GM04503 (cell line): ENCODE results near the gene PPP3CA.
"Not testable (repeated sequence)": the region's sequence is repeated elsewhere in the genome, so short reads cannot be mapped to it uniquely, and the experiment has no call there.

Experiments
- DNase-seq: peaks from one replicate; pipeline ENCODE4 v3.0.0-alpha.2; 2012; ENCODE audit warnings: low read depth

The PPP3CA gene

GRCh38 chr4:101254776-101255175, 92.5 kb downstream of the PPP3CA start:
- no peak for DNase-seq

GRCh38 chr4:101253121-101253520, 94.2 kb downstream of the PPP3CA start:
- DNase-seq, result no peak

- no peak for DNase-seq
Observed at GRCh38 chr4:101252721-101253120, 94.6 kb downstream of the PPP3CA start.

GRCh38 chr4:101251261-101251660, 96.1 kb downstream of the PPP3CA start:
- no peak for DNase-seq

GRCh38 chr4:101244349-101244748, 103.0 kb downstream of the PPP3CA start:
- DNase-seq, result no peak

GRCh38 chr4:101242441-101242840, 104.9 kb downstream of the PPP3CA start:
- no peak for DNase-seq

GRCh38 chr4:101240099-101240498, 107.2 kb downstream of the PPP3CA start:
- no peak for DNase-seq

- DNase-seq, result no peak
Observed at GRCh38 chr4:101239665-101240064, 107.7 kb downstream of the PPP3CA start.

GRCh38 chr4:101238706-101239105, 108.6 kb downstream of the PPP3CA start:
- no peak for DNase-seq

- DNase-seq, result no peak
Observed at GRCh38 chr4:101237773-101238172, 109.6 kb downstream of the PPP3CA start.

GRCh38 chr4:101236097-101236496, 111.2 kb downstream of the PPP3CA start:
- no peak for DNase-seq

- not testable (repeated sequence) for DNase-seq
Observed at GRCh38 chr4:101234141-101234540, 113.2 kb downstream of the PPP3CA start.

GRCh38 chr4:101232074-101232776, 115.1 kb downstream of the PPP3CA start:
- DNase-seq, result peak; percentile 55

GRCh38 chr4:101230801-101231426, 116.4 kb downstream of the PPP3CA start:
- no peak for DNase-seq

- DNase-seq, result no peak
Observed at GRCh38 chr4:101229116-101229515, 118.2 kb downstream of the PPP3CA start.

- no peak for DNase-seq
Observed at GRCh38 chr4:101227715-101228114, 119.6 kb downstream of the PPP3CA start.

GRCh38 chr4:101224358-101225218, 122.7 kb downstream of the PPP3CA start:
- DNase-seq, result no peak

- DNase-seq, result no peak
Observed at GRCh38 chr4:101222156-101222845, 125.0 kb downstream of the PPP3CA start.

- no peak for DNase-seq
Observed at GRCh38 chr4:101221294-101221693, 126.0 kb downstream of the PPP3CA start.

- no peak for DNase-seq
Observed at GRCh38 chr4:101218894-101219293, 128.4 kb downstream of the PPP3CA start.

- DNase-seq, result no peak
Observed at GRCh38 chr4:101218346-101218745, 129.0 kb downstream of the PPP3CA start.

GRCh38 chr4:101217353-101218031, 129.8 kb downstream of the PPP3CA start:
- no peak for DNase-seq
